Heart right ventricle (tissue), 16 donors: Measurements from ENCODE around the gene TMED5. TPM values are rescaled to one million over a fixed set of nuclear protein-coding genes. Genes with fewer than 3 reads are reported as not detected.

Source experiments
- ATAC-seq, 8 donors: fragments of 200-7000 bp; cut with Tn5 transposase; one replicate each; pipeline ENCODE4 v1.9.1; 2020; ENCODE audit warnings: mild to moderate bottlenecking in 8 of 8, moderate library complexity in 8 of 8, moderate number of reproducible peaks in 1 of 8
- DNase-seq, 2 donors: peaks; one replicate each; pipeline ENCODE4 v3.0.0-alpha.2; 2020
- H3K27ac ChIP-seq, 10 donors: fragments of 200-600 bp; sonication (generic) in 2 of 10; one replicate each; pipeline versions ENCODE4 v1.5.0 to v1.8.0; 2020 to 2022; ENCODE audit warnings: mild to moderate bottlenecking in 3 of 10
- H3K27me3 ChIP-seq, 7 donors: fragments of 200-600 bp; one replicate each; pipeline ENCODE4 v1.8.0; 2021 to 2022; ENCODE audit warnings: mild to moderate bottlenecking in 2 of 7
- H3K36me3 ChIP-seq, 9 donors: fragments of 200-600 bp; sonication (generic) in 1 of 9; one replicate each; pipeline versions ENCODE4 v1.5.0 to v1.8.0; 2020 to 2022; ENCODE audit warnings: mild to moderate bottlenecking in 2 of 9
- H3K4me1 ChIP-seq, 9 donors: fragments of 200-600 bp; sonication (generic) in 1 of 9; one replicate each; pipeline versions ENCODE4 v1.5.0 to v1.8.0; 2020 to 2022; ENCODE audit warnings: mild to moderate bottlenecking in 4 of 9
- H3K4me3 ChIP-seq, 10 donors: fragments of 200-600 bp; sonication (generic) in 2 of 10; one replicate each; pipeline versions ENCODE4 v1.5.0 to v1.8.0; 2020 to 2022; ENCODE audit warnings: mild to moderate bottlenecking in 7 of 10, moderate library complexity in 2 of 10
- H3K9me3 ChIP-seq, 11 donors: fragments of 200-600 bp in 10 of 11; sonication (generic) in 2 of 11; one replicate each; pipeline versions ENCODE4 v1.5.0 to v1.8.0; 2013 to 2022; ENCODE audit warnings: mild to moderate bottlenecking in 2 of 11, control low read depth in 1 of 11, moderate library complexity in 1 of 11
- WGBS, 2 donors: extraction: QIAGEN DNeasy Blood & Tissue Kit; methylation state at CpG; one replicate each; pipeline ENCODE4 v1.1.7; 2013; ENCODE audit warnings: inconsistent platforms in 1 of 2; 5-methylcytosine and 5-hydroxymethylcytosine counted together
- intact Hi-C, 10 donors: fragments of 100-400 bp; cut with DNase I; formaldehyde crosslinking; loops; one replicate each; pipeline versions ENCODE4 v1.11.1 to v1.14.2; 2022
- polyA plus RNA-seq, 2 donors: library from polyadenylated mRNA; stranded (reverse); fragments of 200-250 nt; gene quantifications; one replicate each; pipeline ENCODE4 v1.2.3, GENCODE V29; 2013
- total RNA-seq, 10 donors: library from RNA; stranded (reverse); fragmentation: NEBNext Ultra II Directional in 3 of 10; extraction: Animal tissue kit (Norgen Biotek cat#: 25700) in 3 of 10; gene quantifications; one replicate each; pipeline versions ENCODE4 v1.2.1 to v1.2.4, GENCODE V29; 2021 to 2023
- TF ChIP-seq, protein P1 (sequence below), 9 donors: fragments of 200-600 bp; sonication (generic) in 2 of 9; IDR thresholded peaks; one replicate each; pipeline versions ENCODE4 v1.5.0 to v1.8.0; 2021 to 2022; ENCODE audit warnings: antibody characterized with exemption in 9 of 9, mild to moderate bottlenecking in 5 of 9, moderate library complexity in 1 of 9
- donor health status: Arrhythmogenic right ventricular cardiomyopathy.
- donor health status: ischemic (EF 13 %, LVEDD 7.1; RV severe dilation, severe dysfunction).
- donor health status: healthy with polysubstance abuse.
- donor health status: DM: no; HTN: yes; CAD: no.
- donor health status: DM: no; HTN: no; CAD: no.
- donor health status: ischemic (EF 25% LVEDD 6.9; RV normal size, moderate dysfunction).
- donor health status: ischemic (EF 25% LVEDD 5.7; RV mildly dilated, moderate dysfunction).
- donor health status: healthy.
- donor health status: DM: yes; HTN: yes; CAD: no.
- donor health status: Ischemic cardiomyopathy.
- donor health status: ischemic (EF 35%, LVEDD 5.7; RV mildly dilated, moderate dysfunction).
- donor health status: nonischemic (EF 11% LVEDD 7.7; RV severe dilation, severe dysfunction).
- donor health status: DM: yes; HTN: yes; CAD: no.
- donor health status: PGD.
- donor health status: ischemic (EF 29% LVEDD 5.4; RV normal size, mild dysfunction).
- donor health status: nonischemic (EF 23%, LVEDD 6.1; RV moderate dilation, normal function).

TMED5 gene
- total and polyA plus RNA-seq, 12 donors: 8.4 to 82.4 (median 38.4) TPM

DNA sequence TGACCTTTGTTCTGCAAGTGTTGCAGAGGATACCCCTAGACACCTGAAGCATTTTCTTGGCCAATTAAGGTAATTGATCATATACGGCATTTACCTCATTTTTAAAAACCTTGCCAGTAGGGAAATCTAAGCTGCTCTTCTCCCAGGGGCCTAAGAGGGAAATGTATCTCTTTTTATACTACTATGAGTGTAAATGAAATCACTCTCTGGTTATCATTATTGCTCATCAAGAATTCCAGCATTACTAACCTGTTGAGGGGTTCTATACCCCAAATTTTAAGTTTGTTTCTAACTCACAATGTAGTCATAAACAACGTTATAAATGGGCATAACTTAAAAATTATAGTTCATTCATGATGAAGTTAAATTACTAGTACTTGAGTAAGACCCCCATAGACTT is 27.4 kb downstream of the TMED5 start:
- 89 to 93% methylated on average over 2 of the region's 2 CpGs for WGBS, 2 donors
- no peak for DNase-seq
- H3K27ac ChIP-seq: no peak overlapping the region
- no peaks in the 10 kb centered on the region for H3K27me3 ChIP-seq
- H3K4me3 ChIP-seq: no peak overlapping the region
- no peaks in the 10 kb centered on the region for H3K9me3 ChIP-seq
- TF ChIP-seq, protein P1, sequence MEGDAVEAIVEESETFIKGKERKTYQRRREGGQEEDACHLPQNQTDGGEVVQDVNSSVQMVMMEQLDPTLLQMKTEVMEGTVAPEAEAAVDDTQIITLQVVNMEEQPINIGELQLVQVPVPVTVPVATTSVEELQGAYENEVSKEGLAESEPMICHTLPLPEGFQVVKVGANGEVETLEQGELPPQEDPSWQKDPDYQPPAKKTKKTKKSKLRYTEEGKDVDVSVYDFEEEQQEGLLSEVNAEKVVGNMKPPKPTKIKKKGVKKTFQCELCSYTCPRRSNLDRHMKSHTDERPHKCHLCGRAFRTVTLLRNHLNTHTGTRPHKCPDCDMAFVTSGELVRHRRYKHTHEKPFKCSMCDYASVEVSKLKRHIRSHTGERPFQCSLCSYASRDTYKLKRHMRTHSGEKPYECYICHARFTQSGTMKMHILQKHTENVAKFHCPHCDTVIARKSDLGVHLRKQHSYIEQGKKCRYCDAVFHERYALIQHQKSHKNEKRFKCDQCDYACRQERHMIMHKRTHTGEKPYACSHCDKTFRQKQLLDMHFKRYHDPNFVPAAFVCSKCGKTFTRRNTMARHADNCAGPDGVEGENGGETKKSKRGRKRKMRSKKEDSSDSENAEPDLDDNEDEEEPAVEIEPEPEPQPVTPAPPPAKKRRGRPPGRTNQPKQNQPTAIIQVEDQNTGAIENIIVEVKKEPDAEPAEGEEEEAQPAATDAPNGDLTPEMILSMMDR (IDR thresholded peaks at IDR 0.05): no peak
- ATAC-seq: no peak
- H3K36me3 ChIP-seq: peaks cover 0 to 100% (median 34%) of the 10 kb centered on the region in 9 donors
- H3K4me1 ChIP-seq: peaks cover 0 to 4% (median 0%) of the 10 kb centered on the region in 9 donors
- intact Hi-C loops: no loop called here

DNA sequence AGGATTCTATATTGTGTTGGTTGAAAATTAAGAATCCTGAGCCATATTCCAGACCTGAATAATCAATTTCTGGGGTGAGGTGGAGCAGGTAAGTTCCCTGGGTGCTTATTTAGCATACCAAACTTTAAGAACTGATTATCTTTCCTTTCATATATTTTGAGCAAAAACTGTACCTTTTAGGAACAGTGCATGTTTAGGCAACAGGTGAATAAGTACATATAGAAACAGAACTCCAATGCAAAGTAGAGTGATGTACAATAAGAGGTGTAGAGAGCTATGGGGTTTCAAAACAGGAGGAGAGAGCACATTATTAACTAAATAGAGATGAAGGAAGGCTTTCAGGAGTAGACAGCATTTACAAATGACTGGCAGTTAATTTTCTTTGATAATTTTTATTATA is 28.7 kb downstream of the TMED5 start:
- H3K36me3 ChIP-seq: peaks cover 0 to 92% (median 24%) of the 10 kb centered on the region in 9 donors
- intact Hi-C loops: no loop called here

DNA sequence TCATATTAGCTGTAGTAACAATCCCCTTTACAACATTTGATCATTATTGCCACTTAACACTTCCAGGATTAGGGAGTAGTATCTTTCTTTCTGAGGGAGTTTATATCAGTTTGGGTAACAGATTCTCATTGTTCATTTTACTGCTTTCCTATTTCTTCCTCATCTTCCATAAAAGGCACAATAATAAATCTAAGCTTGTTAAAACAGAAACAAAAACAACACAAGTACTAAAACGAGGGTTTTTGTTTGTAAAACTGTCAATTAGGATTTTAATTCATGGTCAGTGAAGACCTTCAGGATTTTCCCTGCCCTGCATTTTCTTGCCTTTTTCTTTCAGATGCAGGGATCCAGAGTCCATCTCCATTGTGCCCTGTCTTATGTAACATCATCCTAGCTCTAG is 29.5 kb downstream of the TMED5 start:
- WGBS, 2 donors: 68 to 69% methylated on average over 1 of the region's 1 CpG
- Histone ChIP-seq H3K27me3 (no peaks in the 10 kb centered on the region), H3K4me3 (no peak overlapping the region), H3K9me3 (no peaks in the 10 kb centered on the region), H3K27ac (no peak overlapping the region), H3K36me3 (peaks cover 0 to 85% (median 24%) of the 10 kb centered on the region in 9 donors), H3K4me1 (peaks cover 0 to 8% (median 0%) of the 10 kb centered on the region in 9 donors)
- intact Hi-C loops: no loop called here
- DNase-seq (no peak), ATAC-seq (no peak)
- TF ChIP-seq, protein P1 (IDR thresholded peaks at IDR 0.05): no peak

More for the DNA sequence above, 28.7 kb downstream of the TMED5 start:
- DNase-seq (no peak), ATAC-seq (no peak)
- Histone ChIP-seq H3K9me3 (no peaks in the 10 kb centered on the region), H3K27me3 (no peaks in the 10 kb centered on the region), H3K4me1 (peaks cover 0 to 8% (median 0%) of the 10 kb centered on the region in 9 donors), H3K27ac (no peak overlapping the region), H3K4me3 (no peak overlapping the region)
- TF ChIP-seq, protein P1 (IDR thresholded peaks at IDR 0.05): no peak

DNA sequence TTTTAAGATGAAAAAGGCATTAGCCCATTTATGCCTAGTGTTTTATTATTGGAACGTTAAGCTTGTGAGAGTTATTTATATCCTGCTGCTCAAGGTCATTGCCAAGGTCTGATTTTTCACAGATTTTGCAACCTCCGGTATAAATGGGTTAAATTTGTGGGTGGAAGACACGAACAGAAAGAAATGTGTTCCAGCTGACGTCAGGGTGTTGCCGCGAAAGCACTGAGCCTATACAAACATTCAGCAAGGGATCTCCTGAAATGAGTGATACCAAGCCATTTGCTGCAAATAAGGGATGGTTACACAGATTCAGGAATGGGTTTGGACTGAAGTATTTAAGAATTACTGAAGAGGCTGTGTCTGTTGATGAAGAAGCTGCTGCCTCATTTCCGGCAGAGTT is 32.2 kb downstream of the TMED5 start:
- intact Hi-C loops: no loop called here
- Histone ChIP-seq H3K9me3 (no peaks in the 10 kb centered on the region), H3K36me3 (peaks cover 0 to 57% (median 7%) of the 10 kb centered on the region in 9 donors), H3K27ac (no peak overlapping the region), H3K4me3 (no peak overlapping the region), H3K4me1 (peaks cover 0 to 8% (median 0%) of the 10 kb centered on the region in 9 donors), H3K27me3 (no peaks in the 10 kb centered on the region)
- 46 to 47% methylated on average over 7 of the region's 7 CpGs for WGBS, 2 donors
- ATAC-seq (no peak), DNase-seq (no peak)
- TF ChIP-seq, protein P1 (IDR thresholded peaks at IDR 0.05): no peak
